Stomach smooth muscle (tissue), 2 donors: ENCODE data around the gene LMTK3.

Experiments used
- H3K27ac ChIP-seq: one replicate; pipeline ENCODE4 v1.7.0; 2013; ENCODE audit warnings: mild to moderate bottlenecking, low read length, inconsistent platforms
- H3K27me3 ChIP-seq, 2 donors: one replicate each; pipeline ENCODE4 v1.7.0; 2013; ENCODE audit warnings: low read length in 2 of 2; ENCODE audit not compliant: insufficient read depth in 2 of 2, control insufficient read depth in 1 of 2
- H3K36me3 ChIP-seq, 2 donors: one replicate each; pipeline ENCODE4 v1.7.0; 2013; ENCODE audit warnings: low read length in 2 of 2; ENCODE audit not compliant: control insufficient read depth in 2 of 2, insufficient read depth in 2 of 2
- H3K4me1 ChIP-seq: one replicate; pipeline ENCODE4 v1.7.0; 2013; ENCODE audit warnings: low read length; ENCODE audit not compliant: control insufficient read depth, insufficient read depth
- H3K4me3 ChIP-seq, 2 donors: one replicate each; pipeline ENCODE4 v1.7.0; 2013; ENCODE audit warnings: low read length in 2 of 2
- H3K9ac ChIP-seq, 2 donors: one replicate each; pipeline ENCODE4 v1.7.0; 2013; ENCODE audit warnings: low read length in 2 of 2, mild to moderate bottlenecking in 1 of 2
- H3K9me3 ChIP-seq, 2 donors: one replicate each; pipeline ENCODE4 v1.7.0; 2013; ENCODE audit warnings: low read length in 2 of 2; ENCODE audit not compliant: control insufficient read depth in 2 of 2
- donor health status: healthy.
- donor health status: Pancreatic carcinoma.

LMTK3 gene

DNA sequence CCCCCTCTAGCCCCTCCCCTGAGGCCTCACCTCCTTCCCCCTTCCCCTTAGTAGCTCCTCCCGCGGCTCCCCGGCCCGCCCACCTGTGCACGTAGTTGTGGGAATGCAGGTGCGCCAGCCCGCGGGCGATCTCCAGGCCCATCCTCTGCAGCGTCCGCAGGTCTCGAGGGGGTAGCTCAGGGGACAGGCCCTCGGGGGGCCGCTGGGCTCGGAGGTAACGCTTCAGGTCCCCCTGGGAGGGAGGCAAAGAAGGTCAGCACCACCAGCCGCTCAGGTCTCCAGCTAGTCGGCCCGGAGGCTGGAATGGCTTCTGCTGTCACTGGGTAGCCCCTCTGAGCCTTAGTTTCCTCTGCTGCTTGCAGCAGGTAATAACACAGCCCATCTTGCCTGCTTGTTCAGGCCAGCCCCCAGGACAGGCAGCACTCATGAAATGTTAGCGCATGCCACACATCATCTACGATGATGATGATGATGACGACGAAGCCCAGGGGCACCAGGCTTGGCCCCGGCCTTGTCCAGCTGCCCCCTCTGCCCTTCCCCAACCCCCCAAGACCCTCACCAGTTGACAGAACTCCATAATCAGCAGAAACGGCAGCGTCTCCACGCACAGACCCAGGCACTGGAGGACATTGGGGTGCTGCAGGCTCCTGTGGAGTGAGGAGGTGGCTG is 9.2 kb downstream of the LMTK3 start:
- Histone ChIP-seq H3K36me3 (no peaks in the 10 kb centered on the region), H3K9ac (no peak overlapping the region), H3K27ac (no peak overlapping the region), H3K27me3 (peaks cover 26 to 40% of the 10 kb centered on the region in 2 donors), H3K9me3 (no peaks in the 10 kb centered on the region), H3K4me3 (no peak overlapping the region), H3K4me1 (peaks cover 8% of the 10 kb centered on the region)

DNA sequence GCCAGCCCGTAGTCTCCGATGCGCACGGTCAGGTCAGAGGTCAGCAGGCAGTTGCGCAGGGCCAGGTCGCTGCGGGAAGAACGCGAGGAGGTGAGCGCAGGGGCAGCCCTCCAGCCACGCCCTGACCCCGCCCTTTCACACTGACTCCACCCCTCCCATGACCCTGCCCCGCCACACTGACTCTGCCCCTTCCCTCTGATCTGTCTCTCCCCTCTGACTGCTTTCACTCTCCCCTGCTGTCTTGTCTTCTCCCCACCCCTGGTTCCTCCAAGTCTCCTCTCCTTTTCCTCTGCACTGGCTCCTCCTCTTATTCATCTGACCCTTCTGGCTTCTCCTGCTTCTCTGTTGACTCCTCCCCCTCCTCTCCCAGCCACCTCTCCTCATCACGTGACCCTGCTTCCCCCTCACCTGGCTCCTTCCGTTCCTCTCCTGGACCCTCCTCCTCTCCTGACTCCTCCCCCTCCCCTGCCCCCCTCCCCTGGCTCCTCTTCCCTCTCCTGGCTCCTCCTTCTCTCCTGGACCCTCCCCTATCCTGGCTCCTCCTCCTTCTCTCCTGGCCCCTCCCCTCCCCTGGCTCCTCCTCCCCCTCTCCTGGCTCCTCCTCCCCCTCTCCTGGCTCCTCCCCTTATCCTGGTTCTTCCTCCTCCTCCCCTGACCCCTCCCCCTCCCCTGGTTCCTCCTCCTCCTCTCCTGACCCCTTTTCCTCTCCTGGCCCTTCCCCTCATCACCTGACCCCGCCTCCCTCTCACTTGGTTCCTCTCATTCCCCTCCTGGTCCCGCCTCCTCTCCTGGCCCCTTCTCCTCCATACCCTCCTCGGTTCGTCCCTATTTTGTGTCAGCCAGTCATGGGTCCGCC is 9.9 kb downstream of the LMTK3 start:
- peaks cover 8% of the 10 kb centered on the region for H3K4me1 ChIP-seq
- H3K9me3 ChIP-seq = no peaks in the 10 kb centered on the region
- no peak overlapping the region for H3K9ac ChIP-seq
- peaks cover 32 to 44% of the 10 kb centered on the region in 2 donors for H3K27me3 ChIP-seq
- H3K4me3 ChIP-seq = no peak overlapping the region
- no peaks in the 10 kb centered on the region for H3K36me3 ChIP-seq
- H3K27ac ChIP-seq = no peak overlapping the region

DNA sequence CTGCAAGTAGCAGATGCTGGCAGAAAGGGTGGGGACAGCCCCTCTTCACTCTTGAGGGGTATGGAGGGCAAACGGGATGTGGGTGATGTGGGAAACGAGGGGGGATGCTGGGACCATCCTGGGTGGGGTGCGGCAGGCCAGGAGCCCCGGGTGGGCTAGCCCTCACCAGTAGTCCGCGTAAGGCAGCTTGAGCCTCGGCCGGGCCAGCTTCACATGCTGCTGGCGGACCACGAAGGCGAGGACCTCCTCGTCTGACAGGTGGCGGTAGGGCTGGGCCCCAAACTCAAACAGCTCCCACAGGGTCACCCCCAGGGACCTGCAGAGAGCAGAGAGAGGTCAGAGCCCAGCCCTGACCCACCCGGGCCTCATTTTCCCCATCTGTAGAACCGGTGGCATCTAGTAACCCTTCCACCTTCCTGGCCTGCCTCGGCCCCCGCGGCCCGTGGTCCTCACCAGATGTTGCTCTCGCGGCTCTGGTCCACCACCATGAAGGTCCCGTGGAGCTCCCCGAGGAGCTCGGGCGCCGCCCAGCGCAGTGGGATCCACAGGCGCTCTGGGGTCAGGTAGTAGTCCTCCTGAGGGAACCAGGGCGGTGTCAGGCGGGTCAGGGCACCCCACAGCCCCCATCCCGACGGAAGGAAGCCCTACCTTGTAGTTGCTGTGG is 10.7 kb downstream of the LMTK3 start:
- peaks cover 8% of the 10 kb centered on the region for H3K4me1 ChIP-seq
- H3K27ac ChIP-seq = no peak overlapping the region
- no peak overlapping the region for H3K4me3 ChIP-seq
- no peaks in the 10 kb centered on the region for H3K9me3 ChIP-seq
- no peaks in the 10 kb centered on the region for H3K36me3 ChIP-seq
- peaks cover 32 to 44% of the 10 kb centered on the region in 2 donors for H3K27me3 ChIP-seq
- no peak overlapping the region for H3K9ac ChIP-seq

DNA sequence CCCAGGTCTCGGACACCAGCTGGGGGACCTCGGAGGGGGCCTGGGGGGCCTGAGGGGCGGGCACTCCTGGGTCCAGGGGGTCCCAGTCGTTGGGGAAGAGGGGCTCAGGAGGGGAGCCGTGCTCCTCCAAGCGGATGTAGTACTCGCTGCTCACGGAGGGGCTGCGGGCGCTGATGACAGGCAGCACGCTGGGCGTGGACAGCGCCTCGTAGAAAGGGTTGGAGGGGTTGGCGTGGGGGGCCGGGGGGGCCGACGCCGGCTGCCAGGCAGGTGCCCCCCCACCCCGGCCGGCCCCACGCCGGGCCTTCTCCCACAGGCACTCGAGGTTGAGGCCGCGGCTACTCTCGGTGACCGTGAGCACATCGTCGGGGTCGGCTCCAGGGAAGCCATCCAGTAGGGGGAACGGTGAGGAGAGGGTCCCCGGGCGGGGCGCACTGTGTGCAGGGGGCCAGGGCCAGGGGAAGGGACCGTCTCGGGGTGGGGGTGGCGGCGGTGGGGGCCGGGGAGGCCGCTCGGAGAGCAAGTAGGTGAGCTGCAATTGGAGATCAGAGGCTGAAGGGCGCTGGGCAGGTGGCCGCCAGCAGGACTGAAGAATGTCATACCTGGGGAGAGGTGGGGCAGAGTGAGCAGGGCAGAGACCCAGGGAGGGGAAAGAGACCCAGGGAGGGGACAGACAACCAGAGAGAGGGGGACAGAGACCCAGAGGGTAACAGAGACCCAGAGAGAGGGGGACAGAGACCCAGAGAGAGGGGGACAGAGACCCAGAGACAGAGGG is 12.1 kb downstream of the LMTK3 start:
- Histone ChIP-seq H3K4me1 (peaks cover 11% of the 10 kb centered on the region), H3K36me3 (no peaks in the 10 kb centered on the region), H3K27ac (no peak overlapping the region), H3K27me3 (peaks cover 32 to 44% of the 10 kb centered on the region in 2 donors), H3K9me3 (no peaks in the 10 kb centered on the region), H3K4me3 (no peak overlapping the region), H3K9ac (no peak overlapping the region)

DNA sequence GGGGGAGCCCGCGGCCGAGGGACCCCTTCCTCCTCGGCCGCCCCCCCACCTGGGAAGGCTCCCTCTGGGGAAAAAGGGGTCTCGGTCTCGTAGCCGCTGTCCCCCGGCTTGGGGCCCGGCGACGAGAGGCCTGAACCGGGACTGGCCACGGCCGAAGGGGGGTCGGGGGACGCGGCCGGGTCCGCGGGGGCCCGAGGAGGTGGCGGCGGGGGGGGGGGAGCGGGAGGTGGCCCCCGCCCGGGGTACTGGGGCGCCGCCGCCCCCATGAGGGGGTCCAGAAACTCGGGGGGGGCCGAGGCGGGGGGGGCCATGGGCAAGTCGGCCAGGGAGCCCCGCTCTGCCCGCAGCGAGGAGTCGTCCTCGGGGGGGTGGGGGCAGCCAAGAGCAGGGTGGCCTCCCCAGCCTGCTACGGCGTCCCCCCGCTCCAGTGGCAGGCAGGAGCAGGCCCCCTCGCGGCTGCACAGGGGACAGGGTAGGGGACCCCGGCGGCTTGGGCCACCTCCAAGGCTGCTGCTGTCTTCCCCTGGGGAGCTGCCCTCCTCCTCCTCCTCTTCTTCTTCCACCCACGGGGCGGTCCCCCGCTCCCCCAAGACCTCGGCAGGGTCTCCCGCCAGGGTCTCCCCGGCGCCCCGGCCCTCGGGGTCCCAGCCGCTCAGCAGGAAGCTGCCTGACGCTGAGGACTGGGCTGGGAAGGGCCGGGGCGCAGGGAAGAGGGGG is 12.9 kb downstream of the LMTK3 start:
- peaks cover 32 to 44% of the 10 kb centered on the region in 2 donors for H3K27me3 ChIP-seq
- no peak overlapping the region for H3K9ac ChIP-seq
- H3K4me3 ChIP-seq = peak overlapping the region in 1 of 2 donors; percentile 8
- H3K9me3 ChIP-seq = no peaks in the 10 kb centered on the region
- no peaks in the 10 kb centered on the region for H3K36me3 ChIP-seq
- H3K4me1 ChIP-seq = peaks cover 17% of the 10 kb centered on the region
- no peak overlapping the region for H3K27ac ChIP-seq

DNA sequence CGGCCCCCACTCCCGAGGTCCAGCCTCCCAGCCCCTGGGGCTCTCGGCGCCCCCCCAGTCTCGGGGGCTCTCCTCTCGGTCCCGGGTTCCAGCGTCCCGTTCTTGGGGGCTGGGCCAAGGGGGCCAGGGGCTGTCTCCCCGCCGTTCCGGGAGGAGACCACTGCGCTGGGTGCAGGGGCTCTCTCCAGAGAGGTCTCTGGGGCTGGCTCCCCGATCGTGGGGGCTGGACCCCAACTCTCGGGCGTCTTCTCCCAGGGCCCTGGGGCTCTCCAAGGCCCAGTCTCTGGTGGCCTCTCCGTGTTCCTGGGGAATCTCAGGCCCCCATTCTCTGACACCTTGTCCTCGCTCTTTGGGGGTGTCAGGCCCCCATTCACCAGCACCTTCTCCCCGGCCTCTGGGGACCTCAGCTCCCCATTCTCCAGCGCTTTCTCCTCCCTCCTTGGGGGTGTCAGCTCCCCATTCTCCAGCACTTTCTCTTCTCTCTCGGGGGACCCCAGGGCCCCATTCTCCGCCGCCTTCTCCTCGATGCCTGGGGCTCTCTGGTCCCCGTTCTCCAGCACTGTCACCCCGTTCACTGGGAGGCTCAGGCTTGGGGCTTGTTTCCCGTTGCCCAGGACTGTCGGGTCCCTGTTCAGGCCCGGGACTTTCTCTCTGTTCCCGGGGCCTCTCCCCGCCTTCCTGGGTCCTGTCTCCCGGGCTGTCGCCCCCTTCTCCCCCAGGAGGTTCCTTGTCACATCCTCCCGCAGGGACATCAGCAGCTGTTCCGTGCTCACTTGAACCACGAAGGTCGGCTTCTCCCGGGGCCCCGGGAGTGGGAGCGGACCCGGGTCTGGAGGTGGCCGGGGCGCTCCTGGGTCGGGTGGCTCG is 13.7 kb downstream of the LMTK3 start:
- peaks cover 32 to 44% of the 10 kb centered on the region in 2 donors for H3K27me3 ChIP-seq
- peaks cover 17% of the 10 kb centered on the region for H3K4me1 ChIP-seq
- H3K9me3 ChIP-seq = no peaks in the 10 kb centered on the region
- no peak overlapping the region for H3K4me3 ChIP-seq
- no peak overlapping the region for H3K9ac ChIP-seq
- no peaks in the 10 kb centered on the region for H3K36me3 ChIP-seq
- no peak overlapping the region for H3K27ac ChIP-seq

DNA sequence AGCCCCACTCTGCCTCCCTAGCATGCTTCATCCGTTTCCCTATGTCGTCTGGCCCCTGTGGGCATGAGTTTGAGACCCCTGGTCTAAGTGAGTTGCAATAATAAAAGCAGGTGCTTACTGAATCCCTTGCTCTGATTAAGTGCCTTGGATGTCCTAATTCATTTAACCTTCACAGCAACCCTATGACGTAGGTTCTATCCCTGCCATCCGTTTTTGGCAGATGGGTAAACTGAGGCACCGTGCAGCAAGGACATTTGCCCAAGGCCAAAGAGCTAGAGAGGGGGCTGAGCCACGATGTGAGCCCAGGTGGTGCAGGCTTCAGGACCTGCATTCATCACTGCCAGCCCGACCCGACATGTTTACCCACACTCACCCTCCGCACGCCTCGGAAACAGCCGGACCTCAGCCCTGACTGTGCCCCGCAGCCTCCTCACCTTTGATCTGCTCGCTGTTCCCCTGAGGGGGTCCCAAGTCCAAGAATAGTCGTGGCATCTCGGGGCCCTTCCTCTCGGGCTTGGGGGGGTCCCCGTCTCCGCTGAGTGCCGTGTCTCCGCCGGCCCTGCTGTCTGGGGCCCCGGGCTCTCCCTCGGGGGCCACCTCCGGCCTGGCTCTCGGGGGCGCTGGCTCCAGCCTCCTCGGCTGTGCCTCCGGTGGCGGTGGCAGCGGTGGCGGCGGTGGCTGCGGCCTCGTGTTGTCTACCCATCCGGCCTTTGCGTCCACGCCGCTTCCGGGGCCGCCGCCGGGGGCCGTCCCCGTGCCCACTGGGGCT is 14.5 kb downstream of the LMTK3 start:
- Histone ChIP-seq H3K27me3 (peaks cover 26 to 37% of the 10 kb centered on the region in 2 donors), H3K36me3 (no peaks in the 10 kb centered on the region), H3K27ac (no peak overlapping the region), H3K4me1 (peaks cover 22% of the 10 kb centered on the region), H3K9ac (no peak overlapping the region), H3K4me3 (no peak overlapping the region), H3K9me3 (no peaks in the 10 kb centered on the region)

DNA sequence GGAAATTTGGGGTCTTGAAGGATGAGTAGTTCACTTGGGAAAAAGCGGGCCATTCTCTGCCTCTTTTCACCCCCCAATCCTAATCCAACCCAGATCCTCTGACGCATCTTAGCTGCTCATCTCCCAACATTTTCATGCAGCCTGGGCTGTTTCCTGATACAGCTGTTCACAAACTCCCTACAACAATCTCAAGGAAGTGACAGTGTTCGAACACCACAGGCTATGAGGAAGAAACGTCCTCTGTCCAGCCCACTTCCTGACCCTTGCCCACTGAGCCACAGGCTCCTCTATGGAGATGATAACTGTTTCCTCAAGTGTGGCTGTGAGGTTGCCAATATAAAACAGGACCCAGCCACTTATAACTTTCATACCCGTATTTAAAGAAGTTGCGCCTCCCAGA is 16.2 kb downstream of the LMTK3 start:
- no peak overlapping the region for H3K4me3 ChIP-seq
- peaks cover 14 to 23% of the 10 kb centered on the region in 2 donors for H3K27me3 ChIP-seq
- H3K27ac ChIP-seq = no peak overlapping the region
- H3K36me3 ChIP-seq = no peaks in the 10 kb centered on the region
- no peak overlapping the region for H3K9ac ChIP-seq
- peaks cover 21% of the 10 kb centered on the region for H3K4me1 ChIP-seq
- H3K9me3 ChIP-seq = no peaks in the 10 kb centered on the region
